Amygdala (tissue), 56 donors: ENCODE data around the gene CCDC187.

Experiments used
- DNase-seq, 56 donors: peaks; one replicate each; lab custom pipeline; 2025; lab: John Stamatoyannopoulos, UW

Gene CCDC187

GRCh38 chr9:136234597-136234996 lies 69.3 kb downstream of the CCDC187 start:
- DNase-seq = no peak

DNA sequence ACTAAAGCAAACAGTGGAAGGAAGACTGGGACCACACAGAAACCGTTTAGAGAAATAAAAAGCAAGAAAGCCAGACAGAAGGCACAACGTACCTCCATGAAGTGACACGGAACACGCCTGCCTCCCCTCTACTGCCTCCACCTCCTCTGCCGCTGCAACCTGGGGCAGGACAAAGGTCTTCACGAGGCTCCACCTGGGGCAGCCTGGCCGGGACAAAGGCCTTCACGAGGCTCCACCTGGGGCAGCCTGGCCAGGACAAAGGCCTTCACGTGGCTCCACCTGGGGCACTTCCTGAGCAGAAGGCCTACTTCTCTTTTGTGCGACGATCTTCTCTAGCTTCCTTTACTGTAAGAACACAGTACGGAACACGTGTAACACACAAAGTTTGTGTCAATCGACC lies 70.0 kb downstream of the CCDC187 start:
- no peak for DNase-seq

DNA sequence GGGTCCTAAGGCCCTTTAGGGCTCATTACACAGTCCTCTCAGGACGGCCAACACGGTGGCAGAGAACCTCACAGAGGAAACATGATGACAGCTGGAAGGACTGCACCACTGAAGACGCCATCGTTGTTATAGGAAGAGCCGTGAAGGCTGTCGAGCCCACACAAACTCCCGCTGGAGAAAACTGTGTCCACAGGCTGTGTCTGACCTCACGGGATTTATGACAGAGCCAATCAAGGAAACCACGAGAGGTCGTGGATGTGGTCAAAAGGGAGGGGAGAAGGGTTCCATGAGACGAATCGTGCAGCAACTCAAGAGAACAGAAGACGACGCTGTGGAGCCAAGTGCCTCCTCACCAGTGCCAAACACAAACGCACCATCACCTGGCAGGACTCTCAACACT lies 70.5 kb downstream of the CCDC187 start:
- DNase-seq = no peak

- no peak for DNase-seq
Measured at GRCh38 chr9:136232969-136233368, 70.9 kb downstream of the CCDC187 start.

DNA sequence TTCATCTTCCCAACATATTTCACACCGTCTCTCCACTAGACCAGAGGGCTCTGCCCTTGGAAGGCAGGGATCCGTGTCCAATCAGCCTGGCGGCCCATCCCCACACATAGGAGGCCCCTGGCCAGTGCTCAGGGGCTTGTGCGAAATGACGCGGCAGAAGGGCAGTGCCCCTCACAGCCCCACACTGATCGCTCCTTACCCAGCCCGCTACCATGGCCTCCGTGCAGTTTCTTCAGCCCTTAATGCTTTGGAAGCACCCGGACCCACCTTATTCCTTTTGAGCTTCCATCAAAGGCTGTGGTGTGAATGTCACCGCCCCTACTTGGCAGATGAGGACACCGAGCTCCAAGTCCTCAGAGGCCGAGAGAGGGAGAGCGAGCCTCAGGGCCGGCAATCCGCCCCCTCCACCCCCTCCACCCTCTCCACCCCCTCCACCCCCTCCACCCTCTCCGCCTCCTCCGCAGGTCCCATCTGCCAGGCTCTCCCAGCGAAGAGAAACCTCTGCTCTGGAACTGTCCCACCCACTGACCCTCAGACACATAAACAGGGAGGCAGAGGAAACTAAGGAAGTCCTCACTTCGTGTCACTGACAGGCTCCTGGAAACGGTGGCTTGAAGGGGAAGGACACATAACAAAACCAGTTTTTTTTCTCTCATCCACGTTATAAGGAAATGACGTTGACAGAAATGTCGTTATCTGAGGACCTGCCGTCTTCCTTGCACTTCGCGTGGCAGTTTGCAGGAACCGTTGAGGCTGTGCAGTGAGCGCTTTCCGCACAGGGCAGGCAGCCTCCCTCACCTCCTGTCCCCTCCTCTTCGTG lies 72.2 kb downstream of the CCDC187 start:
- no peak for DNase-seq

- no peak for DNase-seq
Measured at GRCh38 chr9:136230773-136231172, 73.1 kb downstream of the CCDC187 start.

DNA sequence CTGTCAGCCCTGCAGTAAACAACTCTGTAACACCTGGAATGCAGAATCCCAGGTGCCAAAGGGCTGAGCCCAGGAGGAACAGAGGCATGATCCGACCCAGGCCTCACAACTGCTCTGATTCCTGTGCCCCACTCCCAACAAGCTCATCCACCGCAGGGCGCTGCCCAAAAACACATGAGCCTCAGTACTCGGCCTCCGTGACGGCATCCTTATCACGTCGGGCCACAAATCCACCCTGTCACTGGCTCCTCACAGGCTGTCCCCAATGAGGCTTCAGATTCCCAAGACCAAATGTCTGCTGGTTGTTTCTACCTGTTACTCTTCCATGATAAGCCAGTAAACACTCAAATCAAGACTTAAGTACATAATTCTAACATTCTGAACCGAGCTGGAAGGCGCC lies 73.5 kb downstream of the CCDC187 start:
- DNase-seq = no peak

GRCh38 chr9:136229096-136230065 lies 74.5 kb downstream of the CCDC187 start:
- peak in 4 of 56 donors; percentile 23 to 33 (median 26) for DNase-seq

GRCh38 chr9:136228107-136228875 lies 75.6 kb downstream of the CCDC187 start:
- peak in 3 of 56 donors; percentile 11 to 27 (median 26) for DNase-seq

GRCh38 chr9:136226680-136227407 lies 77.0 kb downstream of the CCDC187 start:
- DNase-seq = no peak

DNA sequence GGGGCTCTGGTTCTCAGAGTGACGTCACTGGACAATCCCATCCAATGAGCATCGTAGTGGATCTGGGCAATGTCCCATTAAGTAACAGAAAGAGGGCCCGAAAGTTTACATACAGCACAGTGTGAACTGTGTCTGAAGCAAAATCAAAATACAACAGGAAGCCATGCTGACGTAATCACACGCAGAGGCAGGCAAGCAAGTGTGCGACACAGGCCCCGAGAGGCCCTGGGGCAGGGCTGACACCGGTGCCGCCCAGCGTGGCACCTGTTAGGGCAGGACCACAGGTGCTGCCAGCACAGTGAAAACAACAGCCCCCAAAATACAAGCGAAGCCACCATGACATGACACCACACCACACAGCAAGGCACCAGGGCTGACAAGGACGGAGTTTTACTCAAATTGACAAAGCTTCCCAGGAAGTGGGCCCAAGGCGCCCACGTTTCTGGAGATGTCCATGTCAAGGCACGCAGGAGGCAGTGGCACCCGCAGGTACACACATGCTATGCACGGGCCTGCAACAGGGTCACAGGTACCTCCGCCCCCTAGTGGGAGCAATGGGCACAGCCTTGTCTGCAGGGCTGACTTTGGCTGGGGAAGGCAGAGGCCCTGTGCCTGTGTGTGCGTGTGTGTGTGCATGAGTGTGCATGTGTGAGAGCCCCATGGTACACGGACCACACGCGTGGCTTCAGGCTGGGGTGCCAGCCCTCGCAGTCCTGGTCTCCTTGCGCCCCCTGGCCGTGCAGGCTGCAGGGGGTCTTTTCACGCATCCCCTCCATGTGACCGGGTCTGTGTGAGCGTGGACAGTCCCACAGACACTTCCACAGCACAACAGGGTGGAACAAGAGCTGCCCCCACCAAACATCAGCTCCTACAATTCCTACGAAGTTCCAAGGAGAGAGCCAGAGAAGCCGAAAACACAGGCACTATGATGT lies 77.9 kb downstream of the CCDC187 start:
- peak in 2 of 56 donors; percentile 23 to 38 for DNase-seq

DNA sequence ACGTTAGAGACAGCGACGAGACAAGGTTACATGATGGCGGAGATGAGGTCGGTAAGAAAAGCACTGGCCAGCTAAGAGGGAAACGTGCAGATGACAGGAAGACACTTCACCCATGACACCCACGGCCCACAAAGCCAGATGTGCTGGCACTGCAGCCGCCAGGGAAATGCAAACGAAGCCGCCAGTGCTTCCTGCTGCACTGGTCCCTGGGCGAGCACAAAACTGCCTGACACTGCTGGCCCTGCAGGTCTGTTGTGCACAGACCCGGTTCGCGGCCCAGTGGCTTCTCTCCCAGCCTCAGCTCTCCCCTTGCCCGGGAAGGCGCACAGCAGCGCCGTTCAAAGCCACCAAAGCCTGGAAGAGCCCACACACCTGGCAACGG lies 78.5 kb downstream of the CCDC187 start:
- no peak for DNase-seq

GRCh38 chr9:136223871-136224640 lies 79.8 kb downstream of the CCDC187 start:
- no peak for DNase-seq

GRCh38 chr9:136222906-136223285 lies 81.0 kb downstream of the CCDC187 start:
- DNase-seq = no peak

GRCh38 chr9:136222166-136222905 lies 81.6 kb downstream of the CCDC187 start:
- no peak for DNase-seq

DNA sequence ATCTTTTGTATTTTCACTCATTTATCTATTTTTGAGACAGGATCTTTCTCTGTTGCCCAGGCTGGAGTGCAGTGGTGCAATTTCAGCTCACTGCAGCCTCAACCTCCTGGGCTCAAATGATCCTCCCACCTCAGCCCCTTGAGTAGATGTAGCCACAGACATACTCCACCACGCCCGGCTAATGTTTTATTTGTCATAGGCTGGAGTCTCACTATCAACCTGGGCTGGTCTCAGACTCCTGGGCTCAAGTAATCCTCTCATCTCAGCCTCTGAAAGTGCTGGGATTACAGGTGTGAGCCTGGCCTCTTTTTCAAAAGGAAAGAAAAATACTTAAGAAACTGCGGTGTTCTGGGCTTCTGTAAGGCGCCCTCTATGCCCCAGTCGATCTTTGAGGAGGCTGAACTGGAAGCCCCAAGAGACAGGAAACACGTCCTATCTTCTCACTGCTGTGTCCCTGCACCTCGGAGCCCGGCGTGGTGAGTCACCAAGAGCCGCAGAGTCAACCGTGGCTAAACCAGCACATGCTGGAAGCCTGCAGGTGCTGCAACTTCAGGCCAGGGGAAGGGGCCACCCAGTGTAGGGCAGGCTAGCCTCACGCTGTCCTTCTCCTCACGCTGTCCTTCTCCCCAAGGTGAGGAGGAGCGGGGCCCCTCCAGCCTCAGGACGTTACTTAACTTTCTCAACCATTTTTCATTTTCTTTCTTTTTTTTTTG lies 83.7 kb downstream of the CCDC187 start:
- DNase-seq = no peak

- DNase-seq = peak in 6 of 56 donors; percentile 8 to 23 (median 12)
Measured at GRCh38 chr9:136219276-136219675, 84.6 kb downstream of the CCDC187 start.
